ENCODE measurements around the gene ADRA2C. TPM values are rescaled to one million over a fixed set of nuclear protein-coding genes. Genes with fewer than 3 reads are reported as not detected.

The ADRA2C gene
- polyA plus RNA-seq, 10 donors, result 1.2 to 2.4 (median 1.8) TPM

- DNase-seq, result no peak
Observed at GRCh38 chr4:3792813-3793212, 26.6 kb downstream of the ADRA2C start.

GRCh38 chr4:3793545-3793944 lies 27.4 kb downstream of the ADRA2C start:
- no peak for DNase-seq

- no peak for DNase-seq
Observed at GRCh38 chr4:3796960-3797359, 30.8 kb downstream of the ADRA2C start.

- peak in 1 of 3 donors; percentile 22 for DNase-seq
Observed at GRCh38 chr4:3797831-3798790, 31.9 kb downstream of the ADRA2C start.

- DNase-seq, result no peak
Observed at GRCh38 chr4:3799496-3799895, 33.3 kb downstream of the ADRA2C start.

GRCh38 chr4:3800351-3800750 lies 34.2 kb downstream of the ADRA2C start:
- DNase-seq, result no peak

- DNase-seq, result no peak
Observed at GRCh38 chr4:3801521-3801920, 35.3 kb downstream of the ADRA2C start.

GRCh38 chr4:3801931-3802550 lies 35.9 kb downstream of the ADRA2C start:
- DNase-seq, result no peak

GRCh38 chr4:3802571-3803474 lies 36.6 kb downstream of the ADRA2C start:
- no peak for DNase-seq

GRCh38 chr4:3803475-3803847 lies 37.3 kb downstream of the ADRA2C start:
- DNase-seq, result no peak

- DNase-seq, result no peak
Observed at GRCh38 chr4:3803946-3804345, 37.8 kb downstream of the ADRA2C start.

GRCh38 chr4:3805026-3805425 lies 38.8 kb downstream of the ADRA2C start:
- DNase-seq, result no peak

- DNase-seq, result no peak
Observed at GRCh38 chr4:3805731-3806130, 39.5 kb downstream of the ADRA2C start.

- no peak for DNase-seq
Observed at GRCh38 chr4:3807311-3807710, 41.1 kb downstream of the ADRA2C start.

GRCh38 chr4:3807822-3808496 lies 41.8 kb downstream of the ADRA2C start:
- DNase-seq, result no peak

- DNase-seq, result no peak
Observed at GRCh38 chr4:3808597-3808996, 42.4 kb downstream of the ADRA2C start.

GRCh38 chr4:3809028-3809427 lies 42.8 kb downstream of the ADRA2C start:
- DNase-seq, result no peak

- no peak for DNase-seq
Observed at GRCh38 chr4:3809451-3810110, 43.4 kb downstream of the ADRA2C start.

GRCh38 chr4:3810111-3810680 lies 44.0 kb downstream of the ADRA2C start:
- no peak for DNase-seq

- no peak for DNase-seq
Observed at GRCh38 chr4:3810796-3811485, 44.8 kb downstream of the ADRA2C start.
